ENCODE results near the gene NFIA.

DNA sequence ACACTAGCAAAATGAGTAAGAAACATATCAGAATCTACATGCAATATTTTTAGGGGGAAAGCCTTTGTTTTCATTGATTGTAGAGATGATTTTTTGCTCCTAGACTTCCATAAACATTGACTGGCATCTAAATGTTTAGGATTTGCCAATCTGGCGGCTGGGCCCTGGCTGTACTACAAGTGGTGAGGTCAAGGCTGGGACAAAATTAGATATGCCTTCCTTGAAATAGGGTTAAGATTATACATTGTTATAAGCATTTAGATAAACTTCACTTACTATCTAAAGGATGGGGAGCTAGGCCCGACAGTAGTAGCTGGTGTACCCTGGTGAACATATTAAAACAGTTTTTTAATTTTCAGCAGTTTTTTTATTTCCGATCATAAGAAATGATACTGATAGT lies 5.2 kb downstream of the NFIA start:
- TF ChIP-seq TAF1 (IDR thresholded peaks at IDR 0.05; ENCODE audit: borderline replicate concordance, low read depth, low read length) (no peak), POLR2AphosphoS5 (IDR thresholded peaks at IDR 0.05; ENCODE audit: low read depth, low read length) (no peak), POLR2A (IDR thresholded peaks at IDR 0.05; ENCODE audit: low read depth, low read length) (no peak)

Measured in GM12892 (cell line).